IMR-90 (cell line): ENCODE measurements around the gene OR4Q2. TPM values are rescaled to one million over a fixed set of nuclear protein-coding genes. Genes with fewer than 3 reads are reported as not detected.
A peak's percentile ranks its signal among the peaks of the same experiment; 100 is the strongest.

ENCODE experiments used
- ATAC-seq: fragments of 200-7000 bp; cut with Tn5 transposase; 2 replicates; pipeline ENCODE4 v1.9.1; 2020; ENCODE audit warnings: low read depth, mild to moderate bottlenecking, moderate library complexity
- BruUV-seq: library from RNA; stranded (reverse); fragments of 400-500 nt; replicated peaks from 2 replicates; lab custom pipeline; 2021; lab: Mats Ljungman, UMichigan
- CTCF ChIA-PET: fragments of 300-600 bp; formaldehyde crosslinking; extraction: SDS; loops from one replicate; lab custom pipeline; 2021; ENCODE audit warnings: antibody characterized with exemption; lab: Yijun Ruan, JAX
- POLR2A ChIA-PET: fragments of 300-600 bp; sonication (Branson Sonifier 250); formaldehyde crosslinking; loops from one replicate; lab custom pipeline; 2022; ENCODE audit warnings: antibody characterized with exemption; ENCODE audit not compliant: unreplicated experiment; lab: Charles Lee
- DNase-seq: peaks from one replicate; pipeline ENCODE4 v3.0.0; 2013
- H2AFZ ChIP-seq: replicated peaks from 2 replicates; pipeline ENCODE3; 2013; ENCODE audit warnings: low read length, mild to moderate bottlenecking; ENCODE audit not compliant: poor library complexity
- H2AK5ac ChIP-seq: 2 replicates; pipeline ENCODE4 v1.6.1; 2013; ENCODE audit warnings: low read depth, low read length, inconsistent platforms
- H2AK9ac ChIP-seq: replicated peaks from 2 replicates; pipeline ENCODE3; 2013; ENCODE audit warnings: mild to moderate bottlenecking, low read depth, low read length, moderate library complexity; ENCODE audit not compliant: poor library complexity
- H2BK120ac ChIP-seq: 2 replicates; pipeline ENCODE4 v1.6.1; 2013; ENCODE audit warnings: low read depth, low read length, inconsistent platforms
- H2BK15ac ChIP-seq: 3 replicates; pipeline ENCODE4 v1.6.1; 2013; ENCODE audit warnings: low read depth, low read length, inconsistent platforms
- H2BK20ac ChIP-seq: 2 replicates; pipeline ENCODE4 v1.6.1; 2013; ENCODE audit warnings: low read depth, mild to moderate bottlenecking, inconsistent platforms, low read length, moderate library complexity
- H2BK5ac ChIP-seq: 2 replicates; pipeline ENCODE4 v1.6.1; 2013; ENCODE audit warnings: mild to moderate bottlenecking, low read depth, low read length, inconsistent platforms; ENCODE audit not compliant: poor library complexity, severe bottlenecking
- H3K14ac ChIP-seq: replicated peaks from 2 replicates; pipeline ENCODE4 v1.6.1; 2013; ENCODE audit warnings: low read depth, low read length, inconsistent platforms
- H3K18ac ChIP-seq: 2 replicates; pipeline ENCODE4 v1.6.1; 2013; ENCODE audit warnings: low read depth, low read length, control low read depth
- H3K23ac ChIP-seq: 2 replicates; pipeline ENCODE4 v1.6.1; 2013; ENCODE audit warnings: low read depth, low read length, inconsistent platforms
- H3K27ac ChIP-seq: 2 replicates; pipeline ENCODE4 v1.5.1; 2013; ENCODE audit warnings: mild to moderate bottlenecking, control low read depth, low read length; ENCODE audit not compliant: insufficient read depth
- H3K27me3 ChIP-seq: 2 replicates; pipeline ENCODE4 v1.6.1; 2013; ENCODE audit warnings: low read length; ENCODE audit not compliant: control insufficient read depth, insufficient read depth
- H3K36me3 ChIP-seq: 2 replicates; pipeline ENCODE4 v1.6.1; 2013; ENCODE audit warnings: low read length, mixed read lengths; ENCODE audit not compliant: control insufficient read depth, insufficient read depth
- H3K4ac ChIP-seq: 2 replicates; pipeline ENCODE4 v1.6.1; 2013; ENCODE audit warnings: low read depth, low read length, inconsistent platforms
- H3K4me1 ChIP-seq: 2 replicates; pipeline ENCODE4 v1.6.1; 2013; ENCODE audit warnings: low read length, mixed read lengths; ENCODE audit not compliant: control insufficient read depth, insufficient read depth
- H3K4me2 ChIP-seq: 2 replicates; pipeline ENCODE4 v1.6.1; 2013; ENCODE audit warnings: low read depth, mild to moderate bottlenecking, control low read depth, low read length, moderate library complexity
- H3K4me3 ChIP-seq: 2 replicates; pipeline ENCODE4 v1.5.1; 2013; ENCODE audit warnings: low read depth, mild to moderate bottlenecking, control low read depth, low read length, moderate library complexity; ENCODE audit not compliant: insufficient read depth
- H3K56ac ChIP-seq: 2 replicates; pipeline ENCODE4 v1.6.1; 2013; ENCODE audit warnings: low read length, inconsistent platforms; ENCODE audit not compliant: insufficient read depth; ENCODE audit errors: extremely low read depth
- H3K79me1 ChIP-seq, 2 experiments: 2 replicates each; pipeline ENCODE4 v1.6.1; 2013; ENCODE audit warnings: low read length in 2 of 2, inconsistent platforms in 1 of 2, low read depth in 1 of 2
- H3K9ac ChIP-seq: 2 replicates; pipeline ENCODE4 v1.6.1; 2013; ENCODE audit warnings: low read depth, low read length, control low read depth
- H3K9me1 ChIP-seq: 2 replicates; pipeline ENCODE4 v1.6.1; 2013; ENCODE audit warnings: low read length, inconsistent platforms; ENCODE audit not compliant: insufficient read depth
- H3K9me3 ChIP-seq: 2 replicates; pipeline ENCODE4 v1.6.1; 2013; ENCODE audit warnings: low read length; ENCODE audit not compliant: control insufficient read depth, insufficient read depth
- H4K20me1 ChIP-seq: 2 replicates; pipeline ENCODE4 v1.6.1; 2013; ENCODE audit warnings: low read length, inconsistent platforms; ENCODE audit not compliant: insufficient read depth
- H4K5ac ChIP-seq: 2 replicates; pipeline ENCODE4 v1.6.1; 2013; ENCODE audit warnings: mild to moderate bottlenecking, low read depth, low read length, control low read depth
- H4K8ac ChIP-seq, 2 experiments: 2 replicates each; pipeline ENCODE4 v1.6.1; 2013; ENCODE audit warnings: low read depth in 2 of 2, low read length in 2 of 2, control low read depth in 1 of 2, inconsistent platforms in 1 of 2
- H4K91ac ChIP-seq: 2 replicates; pipeline ENCODE4 v1.6.1; 2013; ENCODE audit warnings: low read depth, low read length, inconsistent platforms; ENCODE audit not compliant: insufficient read depth
- MAFK ChIP-seq: IDR thresholded peaks from 2 replicates; pipeline ENCODE4 v1.6.1; 2012; ENCODE audit warnings: low read depth, low read length, improper control_type of control experiment
- RFX5 ChIP-seq: IDR thresholded peaks from 2 replicates; pipeline ENCODE4 v1.8.0; 2012; ENCODE audit warnings: low read depth, mild to moderate bottlenecking, low read length, moderate library complexity
- WGBS, 2 experiments: methylation state at CpG; one replicate each; pipeline versions ENCODE4 v1.1.5 to v1.1.7; 2013; ENCODE audit warnings: missing lambda C conversion rate in 2 of 2; ENCODE audit not compliant: insufficient read length in 1 of 2; ENCODE audit errors: extremely low coverage in 2 of 2; 5-methylcytosine and 5-hydroxymethylcytosine counted together
- dilution Hi-C: fragments of 300-500 bp; cut with HindIII; formaldehyde crosslinking; loops from one replicate; pipeline ENCODE4 v1.14.3; 2018; ENCODE audit warnings: low sequenced_read_pairs; ENCODE audit not compliant: unreplicated experiment
- in situ Hi-C: fragments of 300-500 bp; cut with MboI; formaldehyde crosslinking; loops from 3 replicates; pipeline ENCODE4 v1.14.3; 2019; ENCODE audit warnings: low sequenced_read_pairs, inconsistent platforms, mixed read lengths
- intact Hi-C: fragments of 100-400 bp; cut with micrococcal nuclease; formaldehyde crosslinking; loops from 2 replicates; pipeline ENCODE4 v1.10.0; 2022
- polyA plus RNA-seq, 3 experiments: library from polyadenylated mRNA; depleted of rRNA; stranded (reverse); fragments of >200 nt; gene quantifications; 2 replicates each; pipeline ENCODE4 v1.2.3, GENCODE V29; 2012; ENCODE audit warnings: low replicate concordance in 1 of 3
- total RNA-seq: library from RNA; depleted of rRNA; stranded (reverse); fragments of >200 nt; gene quantifications from 2 replicates; pipeline ENCODE4 v1.2.3, GENCODE V29; 2012

Gene OR4Q2
- total and polyA plus RNA-seq, 2 of the 4 experiments (the other 2 are of a cell fraction), result not detected

GRCh38 chr14:20019257-20019865 lies 17.4 kb downstream of the OR4Q2 start, which contains the start of gene OR4K14:
Gene OR4K14 (minus strand): TSS chr14:20019307. CDS start chr14:20015193, 4,114 bp downstream.
- H3K27me3 ChIP-seq, result no peaks in the 10 kb centered on the region
- H2BK5ac ChIP-seq, result no peak within 1 kb of the TSS
- DNase-seq, result no peak
- WGBS, 2 experiments, result no CpG with 5 or more reads among the region's 2 CpGs
- no peak within 1 kb of the TSS for H3K4ac ChIP-seq
- H2BK120ac ChIP-seq, result no peak within 1 kb of the TSS
- no peak within 1 kb of the TSS for H3K4me2 ChIP-seq
- no peak within 1 kb of the TSS for H3K4me3 ChIP-seq
- in situ Hi-C loops, result no loop called here
- no peak within 1 kb of the TSS for H4K8ac ChIP-seq
- no peak within 1 kb of the TSS for H3K9ac ChIP-seq
- no peak within 1 kb of the TSS for H4K91ac ChIP-seq
- no peak within 1 kb of the TSS for H3K18ac ChIP-seq
- CTCF ChIA-PET, result no interaction called here
- H2AK9ac ChIP-seq, result no peak within 1 kb of the TSS
- intact Hi-C loops, result no loop called here
- H2AK5ac ChIP-seq, result no peak within 1 kb of the TSS
- H2AFZ ChIP-seq, result no peak within 1 kb of the TSS
- POLR2A ChIA-PET, result no interaction called here
- no peak within 1 kb of the TSS for H3K14ac ChIP-seq
- no peak within 1 kb of the TSS for H2BK20ac ChIP-seq
- H3K4me1 ChIP-seq, result no peaks in the 10 kb centered on the region
- BruUV-seq, result no TSS peak
- peaks cover 7% of the 10 kb centered on the region for H3K9me3 ChIP-seq
- no peak within 1 kb of the TSS for H3K23ac ChIP-seq
- H4K5ac ChIP-seq, result no peak within 1 kb of the TSS
- H3K79me1 ChIP-seq, result no peaks in the 10 kb centered on the region
- TF ChIP-seq RFX5, result no peak
- TF ChIP-seq MAFK, result peak; percentile 56
- no peaks in the 10 kb centered on the region for H4K20me1 ChIP-seq
- no peaks in the 10 kb centered on the region for H3K36me3 ChIP-seq
- H2BK15ac ChIP-seq, result no peak within 1 kb of the TSS
- H3K9me1 ChIP-seq, result no peaks in the 10 kb centered on the region
- ATAC-seq, result no peak
- H3K56ac ChIP-seq, result no peak within 1 kb of the TSS
- dilution Hi-C loops, result no loop called here
- H3K27ac ChIP-seq, result no peak within 1 kb of the TSS
